Measurements from ENCODE around the gene CACNA1E.

Gene CACNA1E

GRCh38 chr1:181685211-181685610 is 201.9 kb downstream of the CACNA1E start:
- no peak for DNase-seq (ENCODE audit: low spot score)

DNA sequence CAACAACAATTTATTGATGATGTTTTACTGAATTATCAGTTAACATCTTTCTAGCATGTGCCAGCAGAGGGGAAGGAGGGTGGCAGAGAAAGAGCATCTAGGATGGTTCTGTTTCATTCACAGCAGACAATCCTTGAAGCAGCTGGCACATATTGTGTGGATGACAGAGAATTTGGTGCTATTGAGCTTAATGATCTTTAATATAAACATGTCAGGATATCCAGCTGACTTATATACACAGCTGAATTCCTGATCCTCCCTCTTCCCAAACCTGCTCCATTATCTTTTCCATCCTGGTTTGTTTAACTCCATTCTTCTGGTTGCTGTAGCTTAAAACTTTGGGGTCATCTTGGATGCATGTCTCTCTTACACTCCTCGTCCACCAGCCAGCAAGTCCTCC is 218.6 kb downstream of the CACNA1E start:
- DNase-seq (ENCODE audit: low spot score): no peak

DNA sequence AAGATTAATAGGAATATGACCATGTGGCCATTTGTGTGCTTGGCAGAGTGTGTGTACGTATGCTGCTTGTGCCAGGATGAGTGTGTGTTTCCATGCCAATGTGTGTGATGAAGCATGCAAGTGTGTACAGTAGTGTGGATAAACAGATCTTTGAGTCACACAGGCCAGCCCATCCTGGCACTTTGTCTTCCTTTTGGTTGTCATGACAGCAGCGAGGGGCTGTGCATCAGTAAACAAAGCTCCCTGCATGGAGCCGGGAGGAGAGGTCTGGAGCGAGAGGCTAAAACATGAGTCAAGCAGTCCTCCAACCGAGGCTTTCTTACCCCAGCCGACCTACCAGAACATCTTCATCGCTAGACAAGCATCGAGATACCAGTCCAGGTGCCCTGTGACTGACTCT is 221.2 kb downstream of the CACNA1E start:
- no peak for DNase-seq (ENCODE audit: low spot score)

DNA sequence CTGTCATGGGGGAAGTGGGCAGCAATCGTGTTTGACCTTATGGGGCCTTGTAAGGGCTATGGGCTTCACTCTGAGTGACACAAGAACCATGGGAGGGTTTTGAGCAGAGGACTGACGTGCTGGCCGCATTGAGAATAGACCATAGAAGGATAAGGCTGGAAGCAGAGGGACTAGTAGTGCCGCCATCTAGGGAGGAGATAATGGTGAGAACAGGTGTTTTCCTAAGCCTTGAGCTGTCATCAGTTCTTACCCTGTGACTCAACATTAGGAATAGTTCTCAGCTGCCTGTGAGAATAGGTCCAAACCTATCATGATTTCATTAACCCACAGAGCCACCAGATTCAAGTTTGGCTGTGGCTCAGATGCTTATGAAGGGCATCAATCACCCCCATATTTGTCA is 228.5 kb downstream of the CACNA1E start:
- no peak for DNase-seq (ENCODE audit: low spot score)

DNA sequence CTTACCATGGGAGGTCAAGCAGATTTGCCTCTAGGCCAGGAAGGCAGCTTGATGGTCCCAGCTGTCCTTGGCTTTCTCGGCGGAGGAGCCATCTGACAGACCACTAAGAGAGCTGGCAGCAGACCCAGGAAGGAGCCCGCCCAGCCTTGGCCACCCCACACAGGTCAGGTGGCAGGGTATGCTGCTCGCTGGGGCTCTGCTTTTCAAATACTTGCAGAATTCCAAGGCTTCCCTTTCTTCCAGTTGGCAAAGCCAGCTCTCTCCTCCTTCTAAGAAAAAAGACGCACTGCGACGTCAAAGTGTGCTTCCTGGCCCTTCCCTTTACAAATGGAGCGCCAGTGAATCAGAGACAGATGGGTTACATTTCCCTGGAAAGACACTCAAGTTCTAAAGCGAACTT is 229.4 kb downstream of the CACNA1E start:
- DNase-seq (ENCODE audit: low spot score): no peak

- DNase-seq (ENCODE audit: low spot score): no peak
Measured at GRCh38 chr1:181714428-181714827, 231.1 kb downstream of the CACNA1E start.

- no peak for DNase-seq (ENCODE audit: low spot score)
Measured at GRCh38 chr1:181718034-181718433, 234.7 kb downstream of the CACNA1E start.

DNA sequence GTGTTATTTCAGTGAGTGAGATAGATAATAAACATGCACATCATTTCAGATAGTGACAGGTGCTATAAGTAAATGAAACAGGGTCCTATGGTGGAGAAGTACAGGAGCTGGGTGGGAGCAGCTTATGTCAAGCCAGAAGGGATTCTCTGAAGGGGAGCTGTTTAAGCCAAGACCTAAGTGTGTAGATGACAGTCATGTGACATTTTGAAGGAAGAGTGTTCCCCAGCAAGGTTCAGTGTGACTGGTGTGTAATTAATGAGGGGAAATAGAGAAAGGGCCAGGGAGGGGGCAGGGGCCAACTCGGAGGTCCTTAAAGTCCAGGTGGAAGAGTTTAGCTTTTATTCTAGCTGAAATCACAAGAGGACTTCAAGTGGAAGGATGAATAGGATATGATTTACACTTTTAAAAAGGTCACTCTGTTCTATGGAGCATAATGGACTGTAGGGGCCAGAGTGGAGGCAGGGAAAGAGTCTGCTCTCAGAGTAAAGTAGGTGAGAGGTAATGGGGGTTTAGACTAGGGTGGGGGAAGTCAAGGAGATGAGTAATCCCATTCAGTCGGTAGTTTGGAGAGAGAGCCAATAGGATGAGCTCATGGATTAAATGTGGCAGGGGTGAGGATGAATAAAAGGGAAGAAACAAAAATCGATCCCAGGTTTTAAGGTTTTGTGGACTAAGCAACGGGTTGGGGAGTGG is 243.1 kb downstream of the CACNA1E start:
- no peak for DNase-seq (ENCODE audit: low spot score)

- no peak for DNase-seq (ENCODE audit: low spot score)
Measured at GRCh38 chr1:181730606-181731005, 247.3 kb downstream of the CACNA1E start.

DNA sequence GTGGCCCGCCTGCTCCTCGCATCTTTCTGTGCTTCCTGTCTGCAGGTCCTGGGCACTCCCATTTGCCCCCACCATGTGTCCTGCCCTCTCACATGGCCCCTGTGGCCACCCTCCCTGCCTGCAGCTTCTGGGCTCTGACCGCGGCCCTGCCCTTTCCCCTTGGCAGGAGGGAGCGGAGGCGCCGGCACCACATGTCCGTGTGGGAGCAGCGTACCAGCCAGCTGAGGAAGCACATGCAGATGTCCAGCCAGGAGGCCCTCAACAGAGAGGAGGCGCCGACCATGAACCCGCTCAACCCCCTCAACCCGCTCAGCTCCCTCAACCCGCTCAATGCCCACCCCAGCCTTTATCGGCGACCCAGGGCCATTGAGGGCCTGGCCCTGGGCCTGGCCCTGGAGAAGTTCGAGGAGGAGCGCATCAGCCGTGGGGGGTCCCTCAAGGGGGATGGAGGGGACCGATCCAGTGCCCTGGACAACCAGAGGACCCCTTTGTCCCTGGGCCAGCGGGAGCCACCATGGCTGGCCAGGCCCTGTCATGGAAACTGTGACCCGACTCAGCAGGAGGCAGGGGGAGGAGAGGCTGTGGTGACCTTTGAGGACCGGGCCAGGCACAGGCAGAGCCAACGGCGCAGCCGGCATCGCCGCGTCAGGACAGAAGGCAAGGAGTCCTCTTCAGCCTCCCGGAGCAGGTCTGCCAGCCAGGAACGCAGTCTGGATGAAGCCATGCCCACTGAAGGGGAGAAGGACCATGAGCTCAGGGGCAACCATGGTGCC is 249.1 kb downstream of the CACNA1E start:
- DNase-seq (ENCODE audit: low spot score): no peak

DNA sequence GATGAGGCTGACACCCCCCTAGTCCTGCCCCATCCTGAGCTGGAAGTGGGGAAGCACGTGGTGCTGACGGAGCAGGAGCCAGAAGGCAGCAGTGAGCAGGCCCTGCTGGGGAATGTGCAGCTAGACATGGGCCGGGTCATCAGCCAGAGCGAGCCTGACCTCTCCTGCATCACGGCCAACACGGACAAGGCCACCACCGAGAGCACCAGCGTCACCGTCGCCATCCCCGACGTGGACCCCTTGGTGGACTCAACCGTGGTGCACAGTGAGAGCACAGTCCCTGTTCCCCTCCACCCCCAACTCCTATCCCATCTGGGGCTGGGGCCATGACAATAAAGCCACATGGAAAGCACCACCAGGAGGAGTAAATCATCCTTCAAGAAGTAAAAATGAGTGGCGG is 250.2 kb downstream of the CACNA1E start:
- no peak for DNase-seq (ENCODE audit: low spot score)

- no peak for DNase-seq (ENCODE audit: low spot score)
Measured at GRCh38 chr1:181737056-181737455, 253.7 kb downstream of the CACNA1E start.

GRCh38 chr1:181739214-181739613 is 255.9 kb downstream of the CACNA1E start:
- no peak for DNase-seq (ENCODE audit: low spot score)

DNA sequence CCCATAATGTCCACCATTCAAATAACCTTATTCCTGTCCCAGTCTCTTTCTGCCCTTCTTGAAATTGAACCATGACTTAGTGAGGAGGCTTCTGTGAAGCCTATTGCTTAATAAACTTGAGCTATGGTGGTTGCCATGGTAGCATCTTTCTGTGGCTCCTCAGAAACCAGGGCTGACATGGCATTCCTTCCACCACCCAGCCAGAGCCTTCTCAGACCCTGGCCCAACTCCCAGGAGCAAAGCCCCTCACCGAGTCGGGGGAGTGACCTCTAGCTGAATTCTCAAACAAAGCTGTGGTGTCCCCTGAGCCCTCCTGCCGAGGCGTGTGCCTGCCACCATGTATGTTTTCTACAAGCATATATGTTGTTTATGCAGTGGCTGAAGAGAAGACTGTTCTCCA is 259.1 kb downstream of the CACNA1E start:
- DNase-seq (ENCODE audit: low spot score): no peak

DNA sequence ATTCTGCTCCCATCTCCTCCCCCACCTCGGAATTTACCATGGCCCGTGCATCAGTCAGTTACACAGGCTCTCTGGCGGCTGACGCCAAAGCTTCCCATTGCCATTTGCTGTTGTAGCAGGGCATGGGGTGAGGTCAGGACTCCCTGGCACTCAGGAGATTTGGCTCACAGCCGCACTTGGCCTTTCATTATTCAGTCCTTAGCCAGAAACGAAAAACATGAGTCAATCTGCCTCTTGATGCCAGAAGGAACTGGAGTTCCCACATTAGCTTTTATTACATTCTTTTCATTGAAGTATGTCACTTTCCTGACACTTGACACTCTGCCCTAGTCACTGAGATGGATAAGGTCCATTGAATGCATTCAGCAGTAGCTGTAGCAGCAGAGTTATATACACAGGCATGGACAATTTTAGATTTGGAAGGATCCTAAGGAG is 260.6 kb downstream of the CACNA1E start:
- DNase-seq (ENCODE audit: low spot score): no peak

GRCh38 chr1:181746224-181746623 is 262.9 kb downstream of the CACNA1E start:
- no peak for DNase-seq (ENCODE audit: low spot score)

DNA sequence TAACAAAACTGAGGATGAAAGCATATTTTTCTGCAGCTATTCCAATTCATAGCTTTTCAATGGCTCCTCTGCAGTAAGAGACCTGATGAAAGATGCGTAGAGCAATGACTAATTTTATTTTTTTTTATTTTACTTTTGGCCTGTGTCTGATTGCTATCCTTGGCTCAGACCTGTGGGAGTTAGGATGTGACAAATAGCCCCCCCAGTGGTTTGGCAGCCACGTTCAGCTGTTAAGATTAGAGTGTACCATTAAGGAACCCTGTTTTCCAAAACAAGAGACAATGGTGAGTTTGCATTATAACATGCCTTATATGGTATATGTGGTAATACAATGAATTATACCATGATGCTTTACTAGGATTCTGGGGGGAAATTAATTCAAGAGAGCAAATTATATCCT is 264.7 kb downstream of the CACNA1E start:
- DNase-seq (ENCODE audit: low spot score): no peak

GRCh38 chr1:181754103-181754502 is 270.8 kb downstream of the CACNA1E start:
- no peak for DNase-seq (ENCODE audit: low spot score)

GRCh38 chr1:181759481-181759880 is 276.2 kb downstream of the CACNA1E start:
- DNase-seq (ENCODE audit: low spot score): no peak

GRCh38 chr1:181763736-181764135 is 280.4 kb downstream of the CACNA1E start:
- DNase-seq (ENCODE audit: low spot score): no peak

DNA sequence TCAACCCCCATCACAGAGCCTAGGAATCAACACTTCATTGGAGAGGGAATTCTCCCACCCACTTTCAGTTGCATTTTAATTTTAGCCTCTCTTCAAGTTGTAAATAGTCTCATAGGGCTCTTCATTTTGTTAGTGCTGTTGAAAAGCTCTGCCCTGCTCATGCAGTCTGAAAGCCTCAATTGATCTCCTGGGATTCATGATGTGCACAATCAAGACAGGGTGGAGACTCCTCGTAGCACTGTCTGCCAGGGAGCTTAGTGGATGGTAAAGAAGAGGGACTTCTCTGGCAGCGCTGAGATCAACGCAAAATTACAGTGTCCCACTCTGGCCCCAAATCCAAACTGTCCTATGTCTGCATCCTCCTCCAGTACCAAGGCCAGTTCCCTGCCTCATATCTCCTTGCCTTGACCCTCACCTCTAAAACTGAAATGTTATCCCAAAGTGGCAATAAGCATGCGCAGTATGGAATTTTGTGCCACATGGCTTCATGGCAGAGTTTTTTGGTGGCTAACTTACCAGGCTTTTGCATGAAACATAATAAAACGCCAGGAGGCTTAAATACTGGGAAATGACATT is 282.2 kb downstream of the CACNA1E start:
- DNase-seq (ENCODE audit: low spot score): no peak

GRCh38 chr1:181767001-181767708 is 283.8 kb downstream of the CACNA1E start:
- DNase-seq (ENCODE audit: low spot score): no peak
